WTC11 (cell line): ENCODE measurements around the gene GUCA2A.

Experiments
- SMAD4 ChIP-seq: sonication (generic); formaldehyde crosslinking; IDR thresholded peaks from 2 replicates; pipeline ENCODE4 v1.8.0; 2022; ENCODE audit warnings: mild to moderate bottlenecking, missing genetic modification reagents
- TF ChIP-seq, protein P1 (sequence below): fragments of 200-600 bp; IDR thresholded peaks from 2 replicates; pipeline ENCODE4 v1.8.0; 2022; ENCODE audit warnings: antibody characterized with exemption
- TF ChIP-seq, protein P2 (sequence below): sonication (generic); formaldehyde crosslinking; IDR thresholded peaks from 2 replicates; pipeline ENCODE4 v1.8.1; 2022; ENCODE audit warnings: low read depth, mild to moderate bottlenecking, moderate library complexity, missing genetic modification reagents, borderline replicate concordance

DNA sequence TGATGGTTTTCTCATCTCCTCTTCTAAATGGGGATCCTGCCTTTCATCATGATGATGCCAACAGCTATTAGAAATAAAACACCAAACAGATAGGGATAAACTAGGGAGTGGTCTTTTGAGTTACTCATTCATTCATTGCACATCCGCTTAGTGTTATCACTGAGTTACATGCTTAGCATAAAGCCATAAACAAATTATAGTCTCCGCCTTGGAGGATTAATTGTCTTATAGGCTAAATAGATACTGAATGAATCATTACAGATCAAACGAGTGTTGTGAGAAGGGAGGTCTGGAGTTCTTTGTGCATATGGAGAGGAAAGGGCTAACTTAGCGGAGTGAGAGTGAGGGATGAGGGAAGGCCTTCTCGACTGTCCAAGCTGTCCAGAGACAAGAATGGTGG is 31.2 kb downstream of the GUCA2A start:
- TF ChIP-seq, protein P1, sequence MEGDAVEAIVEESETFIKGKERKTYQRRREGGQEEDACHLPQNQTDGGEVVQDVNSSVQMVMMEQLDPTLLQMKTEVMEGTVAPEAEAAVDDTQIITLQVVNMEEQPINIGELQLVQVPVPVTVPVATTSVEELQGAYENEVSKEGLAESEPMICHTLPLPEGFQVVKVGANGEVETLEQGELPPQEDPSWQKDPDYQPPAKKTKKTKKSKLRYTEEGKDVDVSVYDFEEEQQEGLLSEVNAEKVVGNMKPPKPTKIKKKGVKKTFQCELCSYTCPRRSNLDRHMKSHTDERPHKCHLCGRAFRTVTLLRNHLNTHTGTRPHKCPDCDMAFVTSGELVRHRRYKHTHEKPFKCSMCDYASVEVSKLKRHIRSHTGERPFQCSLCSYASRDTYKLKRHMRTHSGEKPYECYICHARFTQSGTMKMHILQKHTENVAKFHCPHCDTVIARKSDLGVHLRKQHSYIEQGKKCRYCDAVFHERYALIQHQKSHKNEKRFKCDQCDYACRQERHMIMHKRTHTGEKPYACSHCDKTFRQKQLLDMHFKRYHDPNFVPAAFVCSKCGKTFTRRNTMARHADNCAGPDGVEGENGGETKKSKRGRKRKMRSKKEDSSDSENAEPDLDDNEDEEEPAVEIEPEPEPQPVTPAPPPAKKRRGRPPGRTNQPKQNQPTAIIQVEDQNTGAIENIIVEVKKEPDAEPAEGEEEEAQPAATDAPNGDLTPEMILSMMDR, result no peak
- TF ChIP-seq, protein P2, sequence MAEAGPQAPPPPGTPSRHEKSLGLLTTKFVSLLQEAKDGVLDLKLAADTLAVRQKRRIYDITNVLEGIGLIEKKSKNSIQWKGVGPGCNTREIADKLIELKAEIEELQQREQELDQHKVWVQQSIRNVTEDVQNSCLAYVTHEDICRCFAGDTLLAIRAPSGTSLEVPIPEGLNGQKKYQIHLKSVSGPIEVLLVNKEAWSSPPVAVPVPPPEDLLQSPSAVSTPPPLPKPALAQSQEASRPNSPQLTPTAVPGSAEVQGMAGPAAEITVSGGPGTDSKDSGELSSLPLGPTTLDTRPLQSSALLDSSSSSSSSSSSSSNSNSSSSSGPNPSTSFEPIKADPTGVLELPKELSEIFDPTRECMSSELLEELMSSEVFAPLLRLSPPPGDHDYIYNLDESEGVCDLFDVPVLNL (CRISPR knock-in tag), result no peak
- TF ChIP-seq SMAD4, result no peak
